Nephron (organoid): ENCODE data around the gene ITGA6.

Source experiments
- H3K27ac Mint-ChIP-seq, 3 experiments: 2 replicates each; pipeline ENCODE4 v1.8.0; 2020; ENCODE audit warnings: mixed read lengths in 3 of 3, mild to moderate bottlenecking in 2 of 3, moderate library complexity in 1 of 3
- H3K27me3 Mint-ChIP-seq: 2 replicates; pipeline ENCODE4 v1.8.0; 2021; ENCODE audit warnings: low read depth, mild to moderate bottlenecking, moderate library complexity, mixed read lengths
- H3K36me3 Mint-ChIP-seq: 2 replicates; pipeline ENCODE4 v1.8.0; 2020; ENCODE audit warnings: low read depth, mixed read lengths
- H3K4me1 Mint-ChIP-seq: 2 replicates; pipeline ENCODE4 v1.8.0; 2020; ENCODE audit warnings: mixed read lengths
- H3K4me3 Mint-ChIP-seq, 3 experiments: 2 replicates each; pipeline ENCODE4 v1.8.0; 2020; ENCODE audit warnings: mild to moderate bottlenecking in 3 of 3, mixed read lengths in 3 of 3, moderate library complexity in 2 of 3
- H3K9me3 Mint-ChIP-seq: 2 replicates; pipeline ENCODE4 v1.8.0; 2020; ENCODE audit warnings: mixed read lengths
- TF ChIP-seq, protein P1 (sequence below), 3 experiments: fragments of 200-600 bp; sonication (generic); IDR thresholded peaks; one replicate each; pipeline ENCODE4 v1.5.0; 2021; ENCODE audit warnings: antibody characterized with exemption in 3 of 3; ENCODE audit not compliant: unreplicated experiment in 3 of 3

ITGA6 gene

GRCh38 chr2:172394002-172394401, 33.4 kb upstream of the ITGA6 start:
- peaks cover 26% of the 10 kb centered on the region for H3K4me1 Mint-ChIP-seq
- H3K4me3 Mint-ChIP-seq: no peak overlapping the region
- no peaks in the 10 kb centered on the region for H3K36me3 Mint-ChIP-seq
- H3K9me3 Mint-ChIP-seq: no peaks in the 10 kb centered on the region
- H3K27ac Mint-ChIP-seq: peak overlapping the region in 2 of 3 experiments; percentile 68 to 82
- H3K27me3 Mint-ChIP-seq: peaks cover 3% of the 10 kb centered on the region
- TF ChIP-seq, protein P1, sequence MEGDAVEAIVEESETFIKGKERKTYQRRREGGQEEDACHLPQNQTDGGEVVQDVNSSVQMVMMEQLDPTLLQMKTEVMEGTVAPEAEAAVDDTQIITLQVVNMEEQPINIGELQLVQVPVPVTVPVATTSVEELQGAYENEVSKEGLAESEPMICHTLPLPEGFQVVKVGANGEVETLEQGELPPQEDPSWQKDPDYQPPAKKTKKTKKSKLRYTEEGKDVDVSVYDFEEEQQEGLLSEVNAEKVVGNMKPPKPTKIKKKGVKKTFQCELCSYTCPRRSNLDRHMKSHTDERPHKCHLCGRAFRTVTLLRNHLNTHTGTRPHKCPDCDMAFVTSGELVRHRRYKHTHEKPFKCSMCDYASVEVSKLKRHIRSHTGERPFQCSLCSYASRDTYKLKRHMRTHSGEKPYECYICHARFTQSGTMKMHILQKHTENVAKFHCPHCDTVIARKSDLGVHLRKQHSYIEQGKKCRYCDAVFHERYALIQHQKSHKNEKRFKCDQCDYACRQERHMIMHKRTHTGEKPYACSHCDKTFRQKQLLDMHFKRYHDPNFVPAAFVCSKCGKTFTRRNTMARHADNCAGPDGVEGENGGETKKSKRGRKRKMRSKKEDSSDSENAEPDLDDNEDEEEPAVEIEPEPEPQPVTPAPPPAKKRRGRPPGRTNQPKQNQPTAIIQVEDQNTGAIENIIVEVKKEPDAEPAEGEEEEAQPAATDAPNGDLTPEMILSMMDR (IDR thresholded peaks at IDR 0.05; ENCODE audit: unreplicated experiment in 3 of 3): no peak

GRCh38 chr2:172395503-172395902, 31.9 kb upstream of the ITGA6 start:
- Mint-ChIP-seq H3K36me3 (no peaks in the 10 kb centered on the region), H3K27me3 (peaks cover 3% of the 10 kb centered on the region), H3K4me3 (no peak overlapping the region), H3K4me1 (peaks cover 26% of the 10 kb centered on the region), H3K9me3 (no peaks in the 10 kb centered on the region), H3K27ac (no peak overlapping the region)
- TF ChIP-seq, protein P1 (IDR thresholded peaks at IDR 0.05; ENCODE audit: unreplicated experiment in 3 of 3): no peak

GRCh38 chr2:172397148-172397834, 30.1 kb upstream of the ITGA6 start:
- no peaks in the 10 kb centered on the region for H3K36me3 Mint-ChIP-seq
- H3K4me1 Mint-ChIP-seq: peaks cover 26% of the 10 kb centered on the region
- TF ChIP-seq, protein P1 (IDR thresholded peaks at IDR 0.05; ENCODE audit: unreplicated experiment in 3 of 3): no peak
- H3K9me3 Mint-ChIP-seq: no peaks in the 10 kb centered on the region
- peaks cover 3% of the 10 kb centered on the region for H3K27me3 Mint-ChIP-seq
- peak overlapping the region in 2 of 3 experiments; percentile 20 to 66 for H3K27ac Mint-ChIP-seq
- H3K4me3 Mint-ChIP-seq: peak overlapping the region in 1 of 3 experiments; percentile 25

DNA sequence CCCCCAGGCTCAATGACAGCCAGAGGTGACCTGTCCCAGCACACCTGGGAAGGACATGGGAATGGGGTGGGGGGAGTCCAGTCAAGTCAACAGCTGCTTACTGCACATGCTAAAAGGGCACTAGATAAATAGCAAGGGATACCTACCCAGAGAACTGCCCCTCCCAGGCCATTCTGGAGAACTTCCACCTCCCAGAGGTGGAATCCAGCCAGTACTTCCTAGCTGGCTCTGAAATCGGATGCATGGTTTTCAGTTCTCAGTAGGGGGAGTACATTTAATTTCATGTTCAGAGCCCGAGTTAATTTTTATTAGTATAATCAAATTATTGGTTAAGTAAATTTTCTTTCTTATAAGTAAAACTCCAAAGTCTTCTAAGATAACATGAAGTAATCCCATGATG, 28.9 kb upstream of the ITGA6 start:
- TF ChIP-seq, protein P1 (IDR thresholded peaks at IDR 0.05; ENCODE audit: unreplicated experiment in 3 of 3): no peak
- Mint-ChIP-seq H3K4me1 (peaks cover 26% of the 10 kb centered on the region), H3K9me3 (no peaks in the 10 kb centered on the region), H3K27ac (no peak overlapping the region), H3K4me3 (no peak overlapping the region), H3K36me3 (no peaks in the 10 kb centered on the region), H3K27me3 (peaks cover 8% of the 10 kb centered on the region)

GRCh38 chr2:172399765-172400164, 27.6 kb upstream of the ITGA6 start:
- Mint-ChIP-seq H3K36me3 (no peaks in the 10 kb centered on the region), H3K27ac (no peak overlapping the region), H3K4me3 (no peak overlapping the region), H3K9me3 (no peaks in the 10 kb centered on the region), H3K27me3 (peaks cover 8% of the 10 kb centered on the region), H3K4me1 (peaks cover 35% of the 10 kb centered on the region)
- TF ChIP-seq, protein P1 (IDR thresholded peaks at IDR 0.05; ENCODE audit: unreplicated experiment in 3 of 3): no peak

DNA sequence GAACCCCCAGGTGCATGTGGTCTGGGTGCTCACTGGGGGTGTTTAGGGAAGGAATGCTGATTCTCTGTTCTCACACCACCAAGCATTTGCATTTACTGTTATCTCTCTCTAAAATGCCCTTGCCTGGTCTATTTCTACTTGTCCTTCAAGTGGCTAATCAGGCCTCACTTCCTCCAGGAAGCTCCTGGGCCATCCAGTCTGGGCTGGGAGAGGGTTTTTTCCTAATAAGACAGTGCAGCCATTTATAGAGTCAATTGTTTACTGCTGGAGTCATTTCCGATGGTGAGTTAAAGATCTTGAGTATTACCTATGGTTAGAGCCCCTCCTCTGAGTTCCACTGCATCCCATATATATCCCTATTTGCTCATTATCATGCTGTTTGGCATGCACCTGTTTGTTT, 25.2 kb upstream of the ITGA6 start:
- Mint-ChIP-seq H3K9me3 (no peaks in the 10 kb centered on the region), H3K4me3 (no peak overlapping the region), H3K4me1 (peaks cover 30% of the 10 kb centered on the region), H3K36me3 (no peaks in the 10 kb centered on the region), H3K27ac (no peak overlapping the region), H3K27me3 (peaks cover 8% of the 10 kb centered on the region)
- TF ChIP-seq, protein P1 (IDR thresholded peaks at IDR 0.05; ENCODE audit: unreplicated experiment in 3 of 3): no peak
